HUES6 (cell line): ENCODE results near the gene GAB3.

Experiments
- H3K27ac ChIP-seq: 2 replicates; pipeline ENCODE4 v1.7.0; 2013; ENCODE audit warnings: low read depth, mild to moderate bottlenecking, low read length, inconsistent platforms
- H3K27me3 ChIP-seq: 2 replicates; pipeline ENCODE4 v1.6.1; 2013; ENCODE audit warnings: low read length; ENCODE audit not compliant: control insufficient read depth, insufficient read depth
- H3K36me3 ChIP-seq: 2 replicates; pipeline ENCODE4 v1.6.1; 2013; ENCODE audit warnings: low read length; ENCODE audit not compliant: control insufficient read depth, insufficient read depth
- H3K4me1 ChIP-seq: 2 replicates; pipeline ENCODE4 v1.6.1; 2013; ENCODE audit warnings: low read length; ENCODE audit not compliant: control insufficient read depth, insufficient read depth
- H3K4me3 ChIP-seq: 2 replicates; pipeline ENCODE4 v1.5.1; 2013; ENCODE audit warnings: low read depth, low read length
- H3K9ac ChIP-seq: one replicate; pipeline ENCODE4 v1.6.1; 2013; ENCODE audit warnings: mild to moderate bottlenecking, low read length
- H3K9me3 ChIP-seq: 2 replicates; pipeline ENCODE4 v1.6.1; 2013; ENCODE audit warnings: low read depth, low read length; ENCODE audit not compliant: control insufficient read depth, insufficient read depth

The GAB3 gene

GRCh38 chrX:154749856-154750255, 1.0 kb downstream of the GAB3 start:
- Histone ChIP-seq H3K9me3 (peaks cover 13% of the 10 kb centered on the region; the same call in 1 of the 2 replicates), H3K27ac (no peak overlapping the region), H3K4me1 (peaks cover 4% of the 10 kb centered on the region; the same call in 1 of the 2 replicates), H3K4me3 (peak overlapping the region; percentile 67), H3K9ac (no peak overlapping the region), H3K36me3 (no peaks in the 10 kb centered on the region), H3K27me3 (peaks cover 48% of the 10 kb centered on the region)

GRCh38 chrX:154748712-154749339, 2.1 kb downstream of the GAB3 start:
- H3K4me1 ChIP-seq, result peaks cover 4% of the 10 kb centered on the region; the same call in 1 of the 2 replicates
- no peaks in the 10 kb centered on the region for H3K36me3 ChIP-seq
- no peak overlapping the region for H3K9ac ChIP-seq
- no peak overlapping the region for H3K4me3 ChIP-seq
- peaks cover 13% of the 10 kb centered on the region; the same call in 1 of the 2 replicates for H3K9me3 ChIP-seq
- peaks cover 47% of the 10 kb centered on the region for H3K27me3 ChIP-seq
- no peak overlapping the region for H3K27ac ChIP-seq

GRCh38 chrX:154742613-154743012, 8.3 kb downstream of the GAB3 start:
- no peaks in the 10 kb centered on the region for H3K36me3 ChIP-seq
- no peak overlapping the region for H3K27ac ChIP-seq
- H3K9ac ChIP-seq, result no peak overlapping the region
- peaks cover 9% of the 10 kb centered on the region; the same call in 1 of the 2 replicates for H3K9me3 ChIP-seq
- H3K4me1 ChIP-seq, result no peaks in the 10 kb centered on the region
- H3K27me3 ChIP-seq, result no peaks in the 10 kb centered on the region
- H3K4me3 ChIP-seq, result no peak overlapping the region

GRCh38 chrX:154739952-154740465, 10.9 kb downstream of the GAB3 start:
- H3K9me3 ChIP-seq, result peaks cover 21% of the 10 kb centered on the region; the same call in 1 of the 2 replicates
- no peak overlapping the region for H3K4me3 ChIP-seq
- no peak overlapping the region for H3K27ac ChIP-seq
- no peak overlapping the region for H3K9ac ChIP-seq
- H3K4me1 ChIP-seq, result no peaks in the 10 kb centered on the region
- H3K36me3 ChIP-seq, result no peaks in the 10 kb centered on the region
- no peaks in the 10 kb centered on the region for H3K27me3 ChIP-seq

GRCh38 chrX:154738011-154738738, 12.7 kb downstream of the GAB3 start:
- H3K9ac ChIP-seq, result no peak overlapping the region
- no peak overlapping the region for H3K27ac ChIP-seq

GRCh38 chrX:154737136-154737535, 13.7 kb downstream of the GAB3 start:
- Histone ChIP-seq H3K4me3 (no peak overlapping the region), H3K27me3 (no peaks in the 10 kb centered on the region), H3K4me1 (peaks cover 15% of the 10 kb centered on the region; the same call in 1 of the 2 replicates), H3K27ac (no peak overlapping the region), H3K9me3 (peaks cover 28% of the 10 kb centered on the region; the same call in 1 of the 2 replicates), H3K36me3 (no peaks in the 10 kb centered on the region), H3K9ac (no peak overlapping the region)

More at GRCh38 chrX:154738011-154738738, 12.7 kb downstream of the GAB3 start:
- Histone ChIP-seq H3K36me3 (no peaks in the 10 kb centered on the region), H3K9me3 (peaks cover 28% of the 10 kb centered on the region; the same call in 1 of the 2 replicates), H3K4me3 (no peak overlapping the region), H3K4me1 (peaks cover 9% of the 10 kb centered on the region; the same call in 1 of the 2 replicates), H3K27me3 (no peaks in the 10 kb centered on the region)

GRCh38 chrX:154735695-154736393, 15.0 kb downstream of the GAB3 start:
- peaks cover 25% of the 10 kb centered on the region; the same call in 1 of the 2 replicates for H3K9me3 ChIP-seq
- peaks cover 15% of the 10 kb centered on the region; the same call in 1 of the 2 replicates for H3K4me1 ChIP-seq
- H3K9ac ChIP-seq, result no peak overlapping the region
- H3K27ac ChIP-seq, result no peak overlapping the region
- H3K27me3 ChIP-seq, result no peaks in the 10 kb centered on the region
- H3K36me3 ChIP-seq, result no peaks in the 10 kb centered on the region
- no peak overlapping the region for H3K4me3 ChIP-seq

- no peaks in the 10 kb centered on the region for H3K27me3 ChIP-seq
- H3K36me3 ChIP-seq, result no peaks in the 10 kb centered on the region
- peaks cover 15% of the 10 kb centered on the region; the same call in 1 of the 2 replicates for H3K4me1 ChIP-seq
- peaks cover 19% of the 10 kb centered on the region; the same call in 1 of the 2 replicates for H3K9me3 ChIP-seq
- no peak overlapping the region for H3K27ac ChIP-seq
- H3K4me3 ChIP-seq, result no peak overlapping the region
- no peak overlapping the region for H3K9ac ChIP-seq
These were observed 16.7 kb downstream of the GAB3 start for GRCh38 chrX:154734061-154734781.

- Histone ChIP-seq H3K9me3 (peaks cover 19% of the 10 kb centered on the region; the same call in 1 of the 2 replicates), H3K27ac (no peak overlapping the region), H3K36me3 (no peaks in the 10 kb centered on the region), H3K4me3 (no peak overlapping the region), H3K9ac (no peak overlapping the region), H3K27me3 (no peaks in the 10 kb centered on the region), H3K4me1 (peaks cover 15% of the 10 kb centered on the region; the same call in 1 of the 2 replicates)
These were observed 17.8 kb downstream of the GAB3 start for GRCh38 chrX:154733066-154733425.

- Histone ChIP-seq H3K36me3 (no peaks in the 10 kb centered on the region), H3K4me1 (peaks cover 15% of the 10 kb centered on the region; the same call in 1 of the 2 replicates), H3K27me3 (no peaks in the 10 kb centered on the region), H3K9ac (no peak overlapping the region), H3K4me3 (no peak overlapping the region), H3K27ac (no peak overlapping the region), H3K9me3 (peaks cover 18% of the 10 kb centered on the region; the same call in 1 of the 2 replicates)
These were observed 18.3 kb downstream of the GAB3 start for GRCh38 chrX:154732421-154733065.
